Measurements from ENCODE around the gene ATP13A3.
A peak's percentile ranks its signal among the peaks of the same experiment; 100 is the strongest.
"Not testable (repeated sequence)": the region's sequence is repeated elsewhere in the genome, so short reads cannot be mapped to it uniquely, and the experiment has no call there.

Gene ATP13A3

GRCh38 chr3:194499516-194499915, 12.7 kb upstream of the ATP13A3 start:
- DNase-seq (ENCODE audit: low read depth): not testable (repeated sequence)

- no peak for DNase-seq (ENCODE audit: low read depth)
Measured at GRCh38 chr3:194497799-194498575, 11.2 kb upstream of the ATP13A3 start.

- no peak for DNase-seq (ENCODE audit: low read depth)
Measured at GRCh38 chr3:194496217-194496919, 9.6 kb upstream of the ATP13A3 start.

- no peak for DNase-seq (ENCODE audit: low read depth)
Measured at GRCh38 chr3:194494951-194495374, 8.2 kb upstream of the ATP13A3 start.

DNA sequence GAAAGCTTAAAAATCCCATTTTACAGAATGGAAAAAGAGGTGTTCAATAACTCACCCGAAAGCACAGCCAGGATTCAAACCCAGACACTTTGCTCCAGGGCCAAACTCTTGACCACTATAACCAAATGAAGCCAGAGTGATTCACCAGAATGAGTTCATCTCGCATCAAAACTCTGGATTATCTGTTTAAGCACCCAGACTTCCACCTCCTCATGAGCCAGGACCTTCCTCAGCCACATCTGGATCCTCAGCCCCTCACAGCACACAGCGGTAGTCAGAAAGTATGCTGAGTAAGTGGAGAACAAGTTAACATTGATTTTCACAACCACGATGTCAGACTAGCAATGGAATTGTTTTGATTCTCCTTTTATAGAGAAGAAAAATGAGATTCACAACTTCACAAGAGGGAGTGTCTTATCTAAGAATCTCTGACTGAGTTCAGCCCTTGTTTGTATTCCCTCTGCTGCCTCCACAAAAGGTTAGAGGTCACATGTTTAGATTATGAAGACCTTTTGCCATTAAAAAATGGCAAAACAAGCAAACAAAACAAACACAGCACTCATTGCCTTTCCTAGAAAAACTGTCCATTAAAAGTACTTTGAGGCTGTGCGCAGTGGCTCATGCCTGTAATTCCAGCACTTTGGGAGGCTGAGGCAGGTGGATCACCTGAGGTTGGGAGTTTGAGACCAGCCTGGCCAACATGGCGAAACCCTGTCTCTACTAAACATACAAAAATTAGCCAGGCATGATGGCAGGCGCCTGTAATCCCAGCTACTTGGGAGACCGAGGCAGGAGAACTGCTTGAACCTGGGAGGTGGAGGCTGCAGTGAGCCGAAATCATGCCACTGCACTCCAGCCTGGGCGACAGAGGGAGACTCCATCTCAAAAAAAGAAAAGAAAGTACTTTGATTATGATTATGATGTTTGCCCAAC, 7.5 kb upstream of the ATP13A3 start:
- DNase-seq (ENCODE audit: low read depth): not testable (repeated sequence)

- DNase-seq (ENCODE audit: low read depth): no peak
Measured at GRCh38 chr3:194492001-194492400, 5.2 kb upstream of the ATP13A3 start.

GRCh38 chr3:194489736-194490612, 3.2 kb upstream of the ATP13A3 start:
- no peak for DNase-seq (ENCODE audit: low read depth)

DNA sequence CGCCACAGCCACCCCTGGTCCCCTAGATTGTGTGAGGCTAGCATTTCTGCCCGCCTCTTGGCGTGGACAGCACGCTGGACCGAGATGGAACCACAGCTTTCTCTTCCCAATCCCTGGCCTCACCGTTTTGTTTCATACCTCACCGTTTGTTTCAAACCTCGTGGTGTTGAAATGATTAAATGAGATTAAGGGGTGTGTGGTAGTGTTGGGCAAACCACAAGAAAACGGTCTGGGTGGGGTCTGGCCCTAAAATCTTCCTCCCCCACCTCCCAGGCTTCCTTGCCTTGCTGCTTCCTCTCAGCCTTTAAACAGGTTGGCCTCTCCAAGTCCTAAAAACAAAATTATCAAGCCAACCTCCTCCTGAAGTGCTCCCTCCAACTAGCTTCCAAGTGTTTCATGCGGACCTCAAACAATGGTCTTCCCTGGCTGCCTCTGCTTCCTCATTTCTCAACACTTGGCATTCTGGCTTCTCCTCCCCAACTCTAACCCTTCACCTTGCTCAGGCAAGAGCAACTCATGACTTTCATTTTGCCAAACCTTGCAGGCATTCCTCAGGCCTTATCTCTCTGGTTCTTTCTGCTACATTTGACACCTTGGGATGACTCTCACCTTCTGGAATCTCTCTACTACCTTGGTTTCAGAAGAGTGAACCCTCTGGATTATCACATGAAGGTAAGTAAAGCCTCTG, 1.4 kb upstream of the ATP13A3 start:
- DNase-seq (ENCODE audit: low read depth): no peak

- peak; percentile 21 for DNase-seq (ENCODE audit: low read depth)
Measured at GRCh38 chr3:194487289-194488054, 670 bp upstream of the ATP13A3 start.

DNA sequence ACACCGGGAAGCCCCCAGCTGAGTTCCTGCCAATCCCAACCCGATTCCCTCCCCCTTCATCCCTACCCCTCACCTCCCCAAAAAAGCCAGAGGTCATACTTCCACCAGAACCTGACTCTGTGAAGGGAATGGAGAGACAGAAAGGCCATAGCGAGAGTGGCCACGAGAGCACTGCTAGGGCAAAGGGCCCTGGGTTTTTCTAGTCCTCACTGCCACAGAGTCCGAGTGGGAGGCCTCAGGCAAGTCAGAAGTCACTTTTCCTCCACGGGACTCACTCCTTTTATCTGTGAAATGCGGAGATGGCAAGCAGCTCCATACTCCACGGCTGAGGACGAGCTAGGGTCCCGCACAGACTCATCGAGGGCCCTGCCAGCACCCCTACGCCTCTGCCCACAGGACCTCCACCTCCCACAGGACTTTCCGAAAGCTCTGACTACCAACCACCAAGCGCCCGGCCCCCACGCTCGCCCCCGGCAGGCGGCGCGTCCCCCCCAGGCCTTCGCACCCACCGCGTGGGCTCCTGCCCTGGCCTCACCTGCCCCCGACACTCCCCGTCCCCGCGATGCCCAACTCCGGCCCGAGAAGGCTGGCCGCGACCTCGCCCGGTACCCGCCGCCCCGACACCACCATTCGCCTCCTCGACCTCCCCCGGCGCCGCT, 792 bp downstream of the ATP13A3 start:
- peak; percentile 29 for DNase-seq (ENCODE audit: low read depth)

DNA sequence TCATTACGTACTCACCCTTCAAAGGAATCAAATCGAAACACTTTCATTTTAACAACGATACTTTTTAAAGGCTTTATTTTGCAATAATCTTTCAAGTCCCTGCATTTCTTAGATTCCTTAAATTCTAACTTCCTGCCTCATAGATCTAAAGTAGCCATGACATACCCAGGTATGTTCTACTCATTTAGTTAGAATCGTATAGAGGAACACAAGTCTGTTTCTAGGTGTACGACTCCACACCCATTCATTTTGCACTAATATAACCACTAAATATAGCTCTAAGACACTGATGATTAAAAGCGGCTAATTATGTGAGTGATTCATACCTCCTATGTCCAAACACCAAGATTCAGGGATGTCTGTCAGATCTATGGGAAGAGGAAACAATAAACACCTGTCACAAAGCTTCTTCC, 1.3 kb downstream of the ATP13A3 start:
- no peak for DNase-seq (ENCODE audit: low read depth)

DNA sequence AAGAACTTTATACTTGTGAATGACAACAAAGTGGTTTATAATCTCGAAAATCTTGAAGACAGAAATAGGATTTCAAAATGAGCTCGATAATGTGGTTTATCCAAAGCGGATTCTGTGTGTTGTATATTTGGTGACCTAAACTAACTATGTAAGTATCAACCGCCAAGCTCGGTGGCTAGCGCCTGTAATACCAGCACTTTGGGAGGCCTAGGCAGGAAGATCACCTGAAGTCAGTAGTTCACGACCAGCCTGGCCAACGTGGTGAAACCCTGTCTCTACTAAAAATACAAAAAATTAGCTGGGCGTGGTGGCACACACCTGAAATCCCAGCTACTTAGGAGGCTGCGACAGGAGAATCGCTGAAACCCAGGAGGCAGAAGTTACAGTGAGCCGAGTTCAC, 2.2 kb downstream of the ATP13A3 start:
- DNase-seq (ENCODE audit: low read depth): no peak

DNA sequence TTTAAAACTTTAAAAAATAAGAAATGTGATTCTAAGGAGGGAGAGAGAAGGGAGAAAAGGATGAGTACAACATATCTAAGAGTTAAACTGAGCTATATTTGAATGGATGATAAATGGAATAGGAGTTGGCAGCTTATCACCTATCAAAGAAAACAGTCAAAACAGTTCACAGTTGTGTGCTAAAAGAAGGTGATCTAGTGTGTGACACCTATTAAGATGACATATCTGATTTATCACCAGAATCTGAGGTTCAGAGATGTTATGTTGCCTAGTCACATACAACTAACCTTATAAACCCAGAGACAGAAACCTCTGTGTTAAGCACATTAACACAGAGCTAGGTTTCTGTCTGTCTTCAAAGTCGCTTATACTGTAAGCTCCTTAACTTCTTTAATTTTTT, 3.0 kb downstream of the ATP13A3 start:
- no peak for DNase-seq (ENCODE audit: low read depth)

DNA sequence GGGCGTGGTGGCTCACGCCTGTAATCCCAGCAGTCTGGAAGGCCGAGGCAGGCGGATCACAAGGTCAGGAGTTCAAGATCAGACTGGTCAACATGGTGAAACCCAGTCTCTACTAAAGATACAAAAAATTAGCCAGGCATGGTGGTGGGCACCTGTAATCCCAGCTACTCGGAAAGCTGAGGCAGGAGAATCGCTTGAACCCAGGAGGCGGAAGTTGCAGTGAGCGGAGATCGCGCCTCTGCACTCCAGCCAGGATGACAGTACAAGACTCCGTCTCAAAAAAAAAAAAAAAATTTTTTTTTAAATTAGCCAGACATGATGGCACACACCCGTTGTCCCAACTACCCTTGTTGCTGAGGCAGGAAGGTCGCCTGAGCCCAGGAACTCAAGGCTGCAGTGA, 4.0 kb downstream of the ATP13A3 start:
- DNase-seq (ENCODE audit: low read depth): not testable (repeated sequence)

DNA sequence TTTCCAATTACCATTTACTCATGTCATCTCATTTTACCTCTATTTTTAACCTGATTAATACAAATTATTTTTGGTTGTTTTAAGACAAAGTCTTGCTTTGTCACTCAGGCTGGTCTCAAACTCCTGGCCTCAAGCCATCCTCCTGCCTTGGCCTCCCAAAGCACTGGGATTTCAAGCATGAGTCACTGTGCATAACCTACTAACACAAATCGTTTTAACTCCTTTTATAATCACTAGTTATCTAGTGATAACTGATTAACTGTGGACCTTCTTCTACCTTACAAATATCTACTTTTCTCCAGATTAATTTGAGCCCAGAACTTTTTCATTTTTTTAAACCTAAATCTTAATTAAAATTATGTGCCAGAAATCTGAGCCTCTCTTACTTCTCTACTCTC, 4.6 kb downstream of the ATP13A3 start:
- DNase-seq (ENCODE audit: low read depth): no peak

DNA sequence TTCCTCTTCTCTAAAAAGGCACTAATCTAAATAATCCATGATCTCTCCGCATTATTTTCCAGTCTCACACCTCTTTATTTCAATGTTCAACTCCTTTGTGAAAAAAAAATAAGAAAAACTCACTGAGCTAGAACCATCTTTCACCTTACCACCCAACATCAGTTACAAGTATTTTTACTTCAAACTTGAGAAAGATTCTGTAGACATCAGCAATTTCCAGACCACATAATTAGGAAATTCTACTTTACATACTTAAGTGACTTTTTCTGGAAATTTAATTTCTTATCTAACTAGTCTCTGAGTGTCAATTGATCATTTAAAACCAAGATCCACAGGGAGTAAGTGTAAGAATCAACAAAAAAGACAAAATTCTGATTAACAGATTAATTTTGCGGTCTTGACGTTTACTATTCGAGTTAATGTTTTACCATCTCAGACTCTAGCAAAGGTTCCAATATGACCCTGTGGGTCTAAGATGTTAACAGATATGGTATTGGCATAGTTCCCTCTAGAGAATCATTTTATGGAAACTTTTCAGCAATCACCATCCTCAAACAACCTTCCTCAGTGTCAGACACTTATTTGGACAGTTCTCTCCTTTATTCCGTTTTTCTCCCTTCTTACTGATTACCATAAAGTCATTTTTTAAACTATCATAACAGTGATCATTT, 5.1 kb downstream of the ATP13A3 start:
- DNase-seq (ENCODE audit: low read depth): no peak

DNA sequence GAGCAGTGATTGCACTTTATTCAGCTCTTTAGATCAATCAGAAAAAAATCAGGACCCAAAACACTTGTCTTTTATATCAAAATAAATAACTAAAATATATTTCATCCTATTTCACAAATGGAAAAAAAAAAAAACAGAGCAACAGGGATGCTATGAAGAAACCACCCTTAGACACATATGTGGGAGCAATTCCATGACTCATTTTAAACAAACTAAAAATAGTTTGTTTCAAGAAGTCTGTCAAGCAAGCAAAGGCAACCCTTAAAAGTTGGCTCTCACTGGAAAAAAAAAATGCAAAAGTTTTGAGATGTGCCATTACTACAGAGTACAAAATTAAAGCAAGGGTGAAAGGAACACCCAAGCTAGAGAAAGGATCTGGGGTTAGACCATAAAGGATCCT, 5.7 kb downstream of the ATP13A3 start:
- no peak for DNase-seq (ENCODE audit: low read depth)

DNA sequence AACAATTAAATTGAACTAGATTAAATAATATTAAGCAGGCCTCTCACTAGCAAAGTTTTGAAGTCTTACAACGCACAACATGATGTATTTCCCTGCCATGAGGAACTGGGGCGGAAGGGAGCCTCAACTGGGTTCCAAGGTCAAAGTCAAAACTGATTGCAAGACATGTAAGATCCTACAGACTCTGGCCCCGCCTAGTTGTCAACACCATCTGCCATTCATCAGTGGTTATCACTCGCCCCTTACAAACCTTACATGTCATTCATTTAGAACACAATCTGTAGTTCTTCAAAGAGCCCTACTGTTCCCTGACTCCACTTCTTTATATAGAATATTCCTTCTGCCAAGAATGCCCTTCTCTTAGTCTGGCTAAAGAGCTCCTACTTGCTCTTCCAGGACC, 10.0 kb downstream of the ATP13A3 start:
- DNase-seq (ENCODE audit: low read depth): no peak

DNA sequence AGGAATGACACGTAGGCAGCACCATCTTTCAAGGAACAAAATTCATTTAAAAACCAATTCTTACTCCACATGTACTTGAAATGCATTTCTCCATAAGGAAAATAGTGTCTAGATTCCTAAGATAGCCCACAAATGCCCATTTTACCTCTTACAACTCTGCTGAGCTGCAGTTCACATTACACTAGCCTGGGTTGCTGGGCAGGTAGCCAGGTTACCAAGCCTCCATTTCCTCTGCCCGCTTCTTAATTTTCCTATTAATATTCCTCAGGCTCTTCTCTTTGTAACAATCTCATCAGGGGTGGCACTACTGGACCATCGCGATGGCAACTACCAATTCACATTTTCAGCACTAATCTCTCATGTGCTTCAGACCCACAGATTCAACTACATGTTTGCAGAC, 10.8 kb downstream of the ATP13A3 start:
- DNase-seq (ENCODE audit: low read depth): no peak
